ENCODE results near the gene ZNRF1.

ZNRF1 gene

DNA sequence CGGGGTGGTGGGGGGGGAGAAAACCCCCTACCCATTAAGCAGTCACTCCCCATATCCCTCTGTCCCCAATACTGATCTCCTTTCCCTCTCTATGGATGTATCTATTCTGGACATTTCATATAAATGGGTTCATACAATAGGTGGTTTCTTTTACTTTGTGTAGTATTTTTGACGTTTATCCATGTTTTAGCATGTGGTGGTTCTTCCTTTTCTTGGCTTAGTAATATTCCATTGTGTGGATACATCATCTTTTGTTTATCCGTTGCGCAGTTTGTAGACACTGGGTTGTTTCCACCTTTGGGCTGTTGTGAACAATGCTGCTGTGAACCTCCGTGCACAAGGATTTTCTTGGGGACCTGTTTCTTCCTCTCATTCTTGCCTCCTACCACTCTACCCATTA, 105.2 kb downstream of the ZNRF1 start:
- TF ChIP-seq, protein P1, sequence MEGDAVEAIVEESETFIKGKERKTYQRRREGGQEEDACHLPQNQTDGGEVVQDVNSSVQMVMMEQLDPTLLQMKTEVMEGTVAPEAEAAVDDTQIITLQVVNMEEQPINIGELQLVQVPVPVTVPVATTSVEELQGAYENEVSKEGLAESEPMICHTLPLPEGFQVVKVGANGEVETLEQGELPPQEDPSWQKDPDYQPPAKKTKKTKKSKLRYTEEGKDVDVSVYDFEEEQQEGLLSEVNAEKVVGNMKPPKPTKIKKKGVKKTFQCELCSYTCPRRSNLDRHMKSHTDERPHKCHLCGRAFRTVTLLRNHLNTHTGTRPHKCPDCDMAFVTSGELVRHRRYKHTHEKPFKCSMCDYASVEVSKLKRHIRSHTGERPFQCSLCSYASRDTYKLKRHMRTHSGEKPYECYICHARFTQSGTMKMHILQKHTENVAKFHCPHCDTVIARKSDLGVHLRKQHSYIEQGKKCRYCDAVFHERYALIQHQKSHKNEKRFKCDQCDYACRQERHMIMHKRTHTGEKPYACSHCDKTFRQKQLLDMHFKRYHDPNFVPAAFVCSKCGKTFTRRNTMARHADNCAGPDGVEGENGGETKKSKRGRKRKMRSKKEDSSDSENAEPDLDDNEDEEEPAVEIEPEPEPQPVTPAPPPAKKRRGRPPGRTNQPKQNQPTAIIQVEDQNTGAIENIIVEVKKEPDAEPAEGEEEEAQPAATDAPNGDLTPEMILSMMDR (IDR thresholded peaks at IDR 0.05), result no peak

DNA sequence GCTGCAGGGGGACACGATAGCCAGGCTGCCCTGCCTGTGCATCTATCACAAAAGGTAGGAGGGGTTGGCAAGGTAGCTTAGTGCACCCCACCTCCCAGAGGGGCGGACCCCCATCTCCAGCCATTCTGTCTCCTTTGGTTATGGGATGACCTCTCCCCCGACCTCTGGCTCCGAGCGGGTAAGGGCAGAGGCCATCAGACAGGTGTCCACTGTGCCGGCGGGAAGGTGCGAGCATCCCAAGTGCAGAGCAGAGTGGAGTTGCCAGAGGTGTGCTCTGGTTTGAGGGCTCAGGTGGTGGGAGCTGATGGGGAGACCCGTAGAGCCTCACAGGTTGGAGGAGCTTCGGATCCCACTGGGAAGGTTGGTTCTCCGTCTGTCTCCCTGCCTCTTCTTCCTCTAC, 106.0 kb downstream of the ZNRF1 start:
- TF ChIP-seq, protein P1 (IDR thresholded peaks at IDR 0.05), result no peak

DNA sequence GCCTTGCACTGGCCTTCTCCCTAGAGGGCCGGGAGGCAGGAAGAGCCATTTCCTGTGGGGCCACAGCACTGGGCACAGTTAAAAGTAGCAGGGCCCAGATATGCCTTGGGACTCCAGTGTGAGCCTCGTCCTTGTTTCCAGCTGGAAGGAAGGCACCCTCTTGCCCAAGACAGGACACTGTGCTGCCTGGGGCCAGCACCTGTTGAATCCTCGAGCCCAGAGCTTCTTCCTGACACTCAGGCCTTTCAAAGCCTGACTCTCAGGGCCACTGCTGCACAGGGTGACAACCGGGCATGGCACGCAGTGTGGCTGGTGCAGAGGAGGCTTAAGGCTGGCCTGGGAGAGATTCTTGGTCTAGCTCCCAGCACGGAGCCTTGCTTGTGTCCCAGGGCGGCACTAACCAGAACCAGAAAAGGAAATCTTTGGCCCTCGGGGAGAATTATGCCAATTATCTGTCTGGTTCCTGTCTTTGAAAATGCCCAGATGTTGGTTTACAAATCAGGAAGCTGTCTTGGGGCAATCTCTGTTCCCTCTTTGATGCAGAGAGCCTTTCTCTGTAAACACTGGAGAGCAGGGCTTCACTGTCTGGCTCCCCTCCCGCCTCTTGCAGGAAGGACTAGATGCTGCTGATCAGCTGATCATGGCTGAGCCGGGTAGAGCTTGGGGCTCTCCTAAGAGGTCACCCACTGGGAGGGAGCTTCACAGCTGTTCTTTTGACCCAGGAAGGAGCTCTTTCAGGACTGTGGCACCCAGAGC, 106.7 kb downstream of the ZNRF1 start:
- TF ChIP-seq, protein P1 (IDR thresholded peaks at IDR 0.05), result no peak

DNA sequence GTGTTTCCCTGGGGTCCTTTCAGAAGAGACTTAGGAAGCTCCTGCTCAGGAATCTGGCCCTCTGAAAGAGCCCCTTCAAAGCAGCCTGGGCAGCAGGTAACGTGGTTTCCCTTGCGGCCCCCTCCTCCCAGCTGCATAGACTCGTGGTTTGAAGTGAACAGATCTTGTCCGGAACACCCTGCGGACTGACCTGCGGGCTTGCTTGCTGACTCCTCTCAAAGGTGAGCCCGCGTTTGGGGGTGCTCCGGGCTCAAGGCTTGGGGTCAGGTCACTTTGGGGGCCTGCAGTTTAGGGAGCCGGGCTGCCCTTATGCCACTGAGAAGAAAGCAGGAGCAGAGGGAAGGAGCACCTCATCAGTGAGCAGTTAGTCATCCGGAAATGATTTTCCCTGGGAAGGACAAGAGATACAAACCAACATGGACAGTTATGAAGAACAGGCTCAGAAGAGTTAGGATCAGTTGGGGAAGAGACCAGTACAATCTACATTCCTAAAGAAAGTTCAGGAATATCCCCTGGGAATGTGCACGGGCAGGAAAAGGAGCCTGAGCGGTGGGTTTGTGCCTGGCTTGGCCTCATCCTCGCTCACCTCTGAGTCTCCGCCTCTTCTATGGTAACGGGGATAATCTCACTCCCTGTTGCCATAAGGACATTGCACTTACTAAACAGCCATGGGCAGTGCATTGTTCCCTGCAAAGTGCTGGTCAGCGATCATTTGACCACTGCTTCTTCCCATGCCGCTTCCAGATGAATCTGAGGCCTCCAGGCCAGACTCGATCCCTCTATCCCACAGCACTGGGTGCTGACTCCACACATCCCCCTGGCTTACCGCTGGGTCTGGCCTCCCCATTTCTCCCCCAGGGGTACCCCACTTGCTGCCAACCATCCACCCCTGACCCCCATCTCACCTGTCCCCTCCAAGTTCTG, 107.8 kb downstream of the ZNRF1 start:
- TF ChIP-seq, protein P1 (IDR thresholded peaks at IDR 0.05), result no peak

- TF ChIP-seq, protein P1 (IDR thresholded peaks at IDR 0.05), result no peak
Measured at GRCh38 chr16:75107505-75107904, 108.7 kb downstream of the ZNRF1 start.

DNA sequence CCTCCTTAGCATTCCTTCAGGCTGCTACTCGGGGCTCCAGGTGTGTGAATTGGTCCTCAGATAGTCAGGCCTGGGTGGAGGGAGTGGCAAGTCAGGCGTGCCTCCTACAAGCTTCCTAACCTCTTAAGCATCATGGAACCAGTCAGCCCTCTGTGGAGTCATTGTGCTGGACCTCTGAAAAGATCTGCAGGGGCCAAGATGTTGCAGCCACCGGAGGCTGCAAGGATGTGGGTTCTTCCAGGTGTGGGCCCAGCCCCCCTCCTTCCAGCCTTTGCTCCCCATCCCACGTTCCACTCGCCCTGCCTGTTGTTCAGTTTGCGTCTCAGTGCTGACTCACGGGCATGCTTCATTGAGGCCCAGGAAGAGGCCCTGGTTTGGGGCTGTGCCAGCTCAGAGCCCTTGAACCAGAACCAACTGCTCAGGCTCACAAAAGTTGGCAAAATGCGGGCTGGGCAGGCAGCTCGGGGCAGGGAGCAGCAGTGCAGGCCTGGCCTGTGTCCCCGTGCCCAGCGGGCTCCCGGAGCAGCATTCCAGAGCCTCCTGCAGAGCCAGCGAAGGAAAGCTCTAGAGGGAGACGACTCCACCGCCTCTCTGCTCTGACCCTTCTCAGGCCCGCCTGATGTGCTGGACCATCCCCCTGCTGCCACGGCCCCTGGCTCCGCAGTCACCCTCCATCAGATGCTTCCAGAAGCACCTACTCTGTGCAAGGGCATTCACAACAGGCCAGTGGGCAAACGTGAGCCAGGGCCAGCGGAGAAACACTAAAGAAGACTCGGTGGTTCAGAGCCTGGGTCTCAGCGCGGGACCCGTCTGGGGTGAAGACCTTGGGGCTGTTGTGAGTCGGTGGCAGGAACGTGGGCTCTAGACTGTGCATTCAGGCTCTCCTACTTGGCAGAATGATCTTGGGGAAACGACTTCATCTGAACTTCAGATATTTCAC, 110.2 kb downstream of the ZNRF1 start:
- TF ChIP-seq, protein P1 (IDR thresholded peaks at IDR 0.05), result no peak

DNA sequence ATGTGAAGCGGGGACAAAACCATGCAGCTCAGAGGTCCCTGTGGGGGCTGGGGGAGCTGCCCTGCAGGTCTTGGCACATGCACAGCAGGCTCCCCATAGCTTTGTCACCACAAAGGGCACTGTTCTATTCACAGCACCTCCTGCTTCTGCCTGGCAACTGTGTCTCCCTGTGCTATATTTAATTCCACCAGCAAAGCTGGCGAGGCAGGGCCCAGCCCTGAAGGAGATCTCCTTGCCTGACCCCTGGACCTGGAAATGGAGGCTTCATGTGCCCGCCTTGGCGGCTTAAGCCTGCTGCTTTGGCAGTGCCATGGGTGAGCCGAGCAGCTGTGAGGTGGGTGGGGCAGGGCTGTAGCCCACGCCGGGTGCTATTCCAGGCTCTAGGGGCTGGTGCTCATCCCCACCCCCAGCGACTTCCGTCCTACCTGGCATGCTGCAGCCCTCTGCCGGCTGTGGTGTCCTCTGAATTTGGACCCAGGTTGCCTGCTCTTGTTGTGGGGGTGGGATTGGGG, 111.0 kb downstream of the ZNRF1 start:
- TF ChIP-seq, protein P1 (IDR thresholded peaks at IDR 0.05), result no peak

Data from LNCAP (cell line).